Heart right ventricle (tissue), 16 donors: Measurements from ENCODE around the gene GJA4. TPM values are rescaled to one million over a fixed set of nuclear protein-coding genes. Genes with fewer than 3 reads are reported as not detected.
A peak's percentile ranks its signal among the peaks of the same experiment; 100 is the strongest.

ENCODE experiments used
- ATAC-seq, 8 donors: fragments of 200-7000 bp; cut with Tn5 transposase; one replicate each; pipeline ENCODE4 v1.9.1; 2020; ENCODE audit warnings: mild to moderate bottlenecking in 8 of 8, moderate library complexity in 8 of 8, moderate number of reproducible peaks in 1 of 8
- DNase-seq, 2 donors: peaks; one replicate each; pipeline ENCODE4 v3.0.0-alpha.2; 2020
- H3K27ac ChIP-seq, 10 donors: fragments of 200-600 bp; sonication (generic) in 2 of 10; one replicate each; pipeline versions ENCODE4 v1.5.0 to v1.8.0; 2020 to 2022; ENCODE audit warnings: mild to moderate bottlenecking in 3 of 10
- H3K27me3 ChIP-seq, 7 donors: fragments of 200-600 bp; one replicate each; pipeline ENCODE4 v1.8.0; 2021 to 2022; ENCODE audit warnings: mild to moderate bottlenecking in 2 of 7
- H3K36me3 ChIP-seq, 9 donors: fragments of 200-600 bp; sonication (generic) in 1 of 9; one replicate each; pipeline versions ENCODE4 v1.5.0 to v1.8.0; 2020 to 2022; ENCODE audit warnings: mild to moderate bottlenecking in 2 of 9
- H3K4me1 ChIP-seq, 9 donors: fragments of 200-600 bp; sonication (generic) in 1 of 9; one replicate each; pipeline versions ENCODE4 v1.5.0 to v1.8.0; 2020 to 2022; ENCODE audit warnings: mild to moderate bottlenecking in 4 of 9
- H3K4me3 ChIP-seq, 10 donors: fragments of 200-600 bp; sonication (generic) in 2 of 10; one replicate each; pipeline versions ENCODE4 v1.5.0 to v1.8.0; 2020 to 2022; ENCODE audit warnings: mild to moderate bottlenecking in 7 of 10, moderate library complexity in 2 of 10
- H3K9me3 ChIP-seq, 11 donors: fragments of 200-600 bp in 10 of 11; sonication (generic) in 2 of 11; one replicate each; pipeline versions ENCODE4 v1.5.0 to v1.8.0; 2013 to 2022; ENCODE audit warnings: mild to moderate bottlenecking in 2 of 11, control low read depth in 1 of 11, moderate library complexity in 1 of 11
- CTCF ChIP-seq, 9 donors: fragments of 200-600 bp; sonication (generic) in 2 of 9; IDR thresholded peaks; one replicate each; pipeline versions ENCODE4 v1.5.0 to v1.8.0; 2021 to 2022; ENCODE audit warnings: antibody characterized with exemption in 9 of 9, mild to moderate bottlenecking in 5 of 9, moderate library complexity in 1 of 9
- WGBS, 2 donors: extraction: QIAGEN DNeasy Blood & Tissue Kit; methylation state at CpG; one replicate each; pipeline ENCODE4 v1.1.7; 2013; ENCODE audit warnings: inconsistent platforms in 1 of 2; 5-methylcytosine and 5-hydroxymethylcytosine counted together
- intact Hi-C, 10 donors: fragments of 100-400 bp; cut with DNase I; formaldehyde crosslinking; loops; one replicate each; pipeline versions ENCODE4 v1.11.1 to v1.14.2; 2022
- polyA plus RNA-seq, 2 donors: library from polyadenylated mRNA; stranded (reverse); fragments of 200-250 nt; gene quantifications; one replicate each; pipeline ENCODE4 v1.2.3, GENCODE V29; 2013
- total RNA-seq, 10 donors: library from RNA; stranded (reverse); fragmentation: NEBNext Ultra II Directional in 3 of 10; extraction: Animal tissue kit (Norgen Biotek cat#: 25700) in 3 of 10; gene quantifications; one replicate each; pipeline versions ENCODE4 v1.2.1 to v1.2.4, GENCODE V29; 2021 to 2023
- donor health status: Arrhythmogenic right ventricular cardiomyopathy.
- donor health status: ischemic (EF 13 %, LVEDD 7.1; RV severe dilation, severe dysfunction).
- donor health status: healthy with polysubstance abuse.
- donor health status: DM: no; HTN: yes; CAD: no.
- donor health status: DM: no; HTN: no; CAD: no.
- donor health status: ischemic (EF 25% LVEDD 6.9; RV normal size, moderate dysfunction).
- donor health status: ischemic (EF 25% LVEDD 5.7; RV mildly dilated, moderate dysfunction).
- donor health status: healthy.
- donor health status: DM: yes; HTN: yes; CAD: no.
- donor health status: Ischemic cardiomyopathy.
- donor health status: ischemic (EF 35%, LVEDD 5.7; RV mildly dilated, moderate dysfunction).
- donor health status: nonischemic (EF 11% LVEDD 7.7; RV severe dilation, severe dysfunction).
- donor health status: DM: yes; HTN: yes; CAD: no.
- donor health status: PGD.
- donor health status: ischemic (EF 29% LVEDD 5.4; RV normal size, mild dysfunction).
- donor health status: nonischemic (EF 23%, LVEDD 6.1; RV moderate dilation, normal function).

GJA4 gene
- total and polyA plus RNA-seq, 12 donors = 9.0 to 50.1 (median 22.7) TPM

- no peak for DNase-seq
- Histone ChIP-seq H3K4me3 (no peak overlapping the region), H3K36me3 (no peaks in the 10 kb centered on the region), H3K4me1 (peaks cover 5 to 96% (median 64%) of the 10 kb centered on the region in 9 donors), H3K27ac (peak overlapping the region; percentile 59 to 92 (median 77)), H3K9me3 (no peaks in the 10 kb centered on the region), H3K27me3 (no peaks in the 10 kb centered on the region)
- peak in 6 of 8 donors; percentile 3 to 33 (median 12) for ATAC-seq
- intact Hi-C loops = loop anchor here in 1 of 10 donors (1.0 kb wide), 1 partner anchor 55 kb away; no protein-coding TSS in a partner anchor
- TF ChIP-seq CTCF (IDR thresholded peaks at IDR 0.05) = no peak
- WGBS, 2 donors = 39 to 51% methylated on average over 14 of the region's 14 CpGs
These were observed 50.8 kb downstream of the GJA4 start for GRCh38 chr1:34843392-34844251.

- no peaks in the 10 kb centered on the region for H3K9me3 ChIP-seq
- intact Hi-C loops = loop anchor here in 1 of 10 donors (1.0 kb wide), 1 partner anchor 56 kb away; no protein-coding TSS in a partner anchor
- H3K4me1 ChIP-seq = peaks cover 5 to 100% (median 64%) of the 10 kb centered on the region in 9 donors
- ATAC-seq (peak; percentile 19 to 74 (median 50)), DNase-seq (peak in 1 of 2 donors; percentile 51)
- peak overlapping the region; percentile 56 to 92 (median 77) for H3K27ac ChIP-seq
- H3K4me3 ChIP-seq = no peak overlapping the region
- H3K36me3 ChIP-seq = peaks cover 0 to 2% (median 0%) of the 10 kb centered on the region in 9 donors
- no peaks in the 10 kb centered on the region for H3K27me3 ChIP-seq
- WGBS, 2 donors = 59 to 68% methylated on average over 4 of the region's 4 CpGs
- no peak for TF ChIP-seq CTCF (IDR thresholded peaks at IDR 0.05)
These were observed 51.4 kb downstream of the GJA4 start for GRCh38 chr1:34844252-34844634.

Other genes starting within 250 kb of the GJA4 start
- not detected for gene GJB5, start 38.0 kb upstream of the GJA4 start, total RNA-seq
- gene GJB5, start 38.0 kb upstream of the GJA4 start, polyA plus RNA-seq = not detected
- gene GJB4, start 33.3 kb upstream of the GJA4 start, total RNA-seq = not detected
- not detected for gene GJB4, start 33.3 kb upstream of the GJA4 start, polyA plus RNA-seq
- not detected for gene GJB3, start 11.8 kb upstream of the GJA4 start, total RNA-seq
- gene GJB3, start 11.8 kb upstream of the GJA4 start, polyA plus RNA-seq = not detected
- 10 to 100 TPM; 33.9 to 74.2 (median 43.7) TPM for gene SMIM12, start 66.8 kb downstream of the GJA4 start, total RNA-seq
- gene SMIM12, start 66.8 kb downstream of the GJA4 start, polyA plus RNA-seq = 10 to 100 TPM in 1 of 2 donors, 1 to 10 TPM in 1; 9.7 to 78.1 TPM
- under 1 TPM in 4 of 10 donors, not detected in 6; 0.11 to 0.35 (median 0.15) TPM for gene DLGAP3, start 136.7 kb downstream of the GJA4 start, total RNA-seq
- gene DLGAP3, start 136.7 kb downstream of the GJA4 start, polyA plus RNA-seq = under 1 TPM; 0.07 to 0.10 TPM
- 10 to 100 TPM in 1 of 10 donors, 1 to 10 TPM in 9; 4.9 to 13.1 (median 6.6) TPM for gene TMEM35B, start 192.3 kb downstream of the GJA4 start, total RNA-seq
- 10 to 100 TPM; 13.3 to 26.7 TPM for gene TMEM35B, start 192.3 kb downstream of the GJA4 start, polyA plus RNA-seq
- 10 to 100 TPM; 10.7 to 21.2 (median 15.5) TPM for gene ZMYM6, start 238.9 kb downstream of the GJA4 start, total RNA-seq
- gene ZMYM6, start 238.9 kb downstream of the GJA4 start, polyA plus RNA-seq = 10 to 100 TPM in 1 of 2 donors, 1 to 10 TPM in 1; 6.0 to 20.5 TPM